ENCODE results near the gene CPT2. TPM values are rescaled to one million over a fixed set of nuclear protein-coding genes. Genes with fewer than 3 reads are reported as not detected.

Gene CPT2
- total and polyA plus RNA-seq, 9 of the 15 experiments (the other 6 are each of a cell fraction or from before 2014, with no cell fraction given), result 7.6 to 25.1 (median 16.8) TPM

GRCh38 chr1:53196017-53196484 is 573 bp upstream of the CPT2 start (continued):
- TF ChIP-seq CUX1 (CRISPR knock-in tag; IDR thresholded peaks at IDR 0.05) (no peak), USF2 (CRISPR knock-in tag; IDR thresholded peaks at IDR 0.05) (no peak), NUFIP1 (IDR thresholded peaks at IDR 0.05; ENCODE audit: partially characterized antibody) (peak; percentile 51), POLR2B (IDR thresholded peaks at IDR 0.05; ENCODE audit: low read depth, partially characterized antibody) (no peak), ZNF12 (CRISPR knock-in tag; IDR thresholded peaks at IDR 0.05) (no peak), ZHX1 (conservative IDR thresholded peaks at IDR 0.05; ENCODE audit: low read length) (no peak), RAD21 (CRISPR knock-in tag; conservative IDR thresholded peaks at IDR 0.05 in 1 of 2, IDR thresholded peaks at IDR 0.05 in 1 of 2) (no peak), GTF2E2 (tag; IDR thresholded peaks at IDR 0.05) (peak; percentile 48; the same call in 1 of the 2 replicates), FOXK2 (conservative IDR thresholded peaks at IDR 0.05 in 1 of 2, IDR thresholded peaks at IDR 0.05 in 1 of 2; ENCODE audit: low read depth in 2 of 2) (no peak), ZBTB26 (CRISPR knock-in tag; IDR thresholded peaks at IDR 0.05) (no peak), SPI1 (IDR thresholded peaks at IDR 0.05; ENCODE audit: borderline replicate concordance, low read depth, low read length) (no peak), ILK (tag; IDR thresholded peaks at IDR 0.05; ENCODE audit: borderline replicate concordance, low read depth) (no peak)
